ENCODE measurements around the gene USP30. TPM values are rescaled to one million over a fixed set of nuclear protein-coding genes. Genes with fewer than 3 reads are reported as not detected.

The USP30 gene
- total and polyA plus RNA-seq, 11 donors: 7.1 to 29.9 (median 16.4) TPM

- Histone ChIP-seq H3K4me1 (peaks cover 0 to 19% (median 12%) of the 10 kb centered on the region in 12 donors), H3K4me3 (no peak overlapping the region), H3K27ac (no peak overlapping the region), H3K36me3 (peaks cover 0 to 62% (median 39%) of the 10 kb centered on the region in 9 donors), H3K27me3 (no peaks in the 10 kb centered on the region), H3K9me3 (no peaks in the 10 kb centered on the region)
- no peak for DNase-seq
- ATAC-seq: no peak
- no peak for TF ChIP-seq POLR2A (IDR thresholded peaks at IDR 0.05)
- TF ChIP-seq CTCF (IDR thresholded peaks at IDR 0.05): no peak
- intact Hi-C loops (cut with DNase I): no loop called here
- 88 to 100% (median 98%) methylated on average over 1 of the region's 1 CpG for WGBS, 4 donors
Measured at GRCh38 chr12:109057376-109057775, 5.0 kb downstream of the USP30 start.

GRCh38 chr12:109058773-109059172 is 6.4 kb downstream of the USP30 start:
- H3K36me3 ChIP-seq: peaks cover 0 to 69% (median 39%) of the 10 kb centered on the region in 9 donors
- H3K27me3 ChIP-seq: no peaks in the 10 kb centered on the region
- TF ChIP-seq POLR2A (IDR thresholded peaks at IDR 0.05) (no peak), CTCF (IDR thresholded peaks at IDR 0.05) (no peak)
- DNase-seq (no peak), ATAC-seq (no peak)
- 96 to 97% (median 96%) methylated on average over 6 of the region's 6 CpGs for WGBS, 4 donors
- intact Hi-C loops (cut with DNase I): no loop called here
- peaks cover 0 to 10% (median 5%) of the 10 kb centered on the region in 12 donors for H3K4me1 ChIP-seq
- H3K27ac ChIP-seq: no peak overlapping the region
- no peak overlapping the region for H3K4me3 ChIP-seq
- no peaks in the 10 kb centered on the region for H3K9me3 ChIP-seq

- intact Hi-C loops (cut with DNase I): no loop called here
- Histone ChIP-seq H3K4me3 (no peak overlapping the region), H3K4me1 (no peaks in the 10 kb centered on the region), H3K36me3 (peaks cover 0 to 76% (median 41%) of the 10 kb centered on the region in 9 donors), H3K9me3 (no peaks in the 10 kb centered on the region), H3K27ac (no peak overlapping the region), H3K27me3 (no peaks in the 10 kb centered on the region)
- ATAC-seq: no peak
- WGBS, 4 donors: 95 to 100% (median 97%) methylated on average over 3 of the region's 3 CpGs
- no peak for DNase-seq
- TF ChIP-seq POLR2A (IDR thresholded peaks at IDR 0.05) (no peak), CTCF (IDR thresholded peaks at IDR 0.05) (no peak)
Measured at GRCh38 chr12:109064143-109064542, 11.8 kb downstream of the USP30 start.

GRCh38 chr12:109065154-109065852 is 12.9 kb downstream of the USP30 start:
- H3K4me3 ChIP-seq: no peak overlapping the region
- no peak for TF ChIP-seq POLR2A (IDR thresholded peaks at IDR 0.05)
- no peak for TF ChIP-seq CTCF (IDR thresholded peaks at IDR 0.05)
- no peaks in the 10 kb centered on the region for H3K4me1 ChIP-seq
- no peaks in the 10 kb centered on the region for H3K27me3 ChIP-seq
- H3K27ac ChIP-seq: no peak overlapping the region
- no peaks in the 10 kb centered on the region for H3K9me3 ChIP-seq
- 88 to 94% (median 89%) methylated on average over 5 of the region's 5 CpGs for WGBS, 4 donors
- DNase-seq (no peak), ATAC-seq (no peak)
- peaks cover 0 to 76% (median 42%) of the 10 kb centered on the region in 9 donors for H3K36me3 ChIP-seq
- intact Hi-C loops (cut with DNase I): no loop called here
